HCT116 (cell line): ENCODE data around the gene PTF1A.

ENCODE experiments used
- CEBPB ChIP-seq: IDR thresholded peaks from 2 replicates; pipeline ENCODE4 v1.6.1; 2012; ENCODE audit warnings: low read depth
- CTCF ChIP-seq, 3 experiments: fragments of 200-600 bp in 1 of 3; sonication (generic) in 1 of 3; IDR thresholded peaks in 2 of 3; conservative IDR thresholded peaks in 1 of 3; 2 replicates each; pipeline ENCODE4 v1.5.1; 2012 to 2017; ENCODE audit warnings: low read depth in 2 of 3, low read length in 2 of 3, antibody characterized with exemption in 1 of 3, borderline replicate concordance in 1 of 3, control low read depth in 1 of 3, mild to moderate bottlenecking in 1 of 3, mixed read lengths in 1 of 3, mixed run types in 1 of 3, moderate library complexity in 1 of 3; ENCODE audit not compliant: insufficient read depth in 1 of 3
- POLR2A ChIP-seq: IDR thresholded peaks from 2 replicates; pipeline ENCODE4 v1.7.0; 2011; ENCODE audit warnings: borderline replicate concordance; ENCODE audit not compliant: insufficient read depth, insufficient read length; ENCODE audit errors: extremely low read depth
- SIN3A ChIP-seq: IDR thresholded peaks from 2 replicates; pipeline ENCODE4 v1.6.1; 2012; ENCODE audit warnings: low read depth
- ZBTB33 ChIP-seq: IDR thresholded peaks from 2 replicates; pipeline ENCODE4 v1.6.1; 2011; ENCODE audit warnings: mild to moderate bottlenecking, low read length, moderate library complexity; ENCODE audit not compliant: insufficient replicate concordance; ENCODE audit errors: extremely low read depth

- TF ChIP-seq CTCF (IDR thresholded peaks at IDR 0.05 in 2 of 3, conservative IDR thresholded peaks at IDR 0.05 in 1 of 3; ENCODE audit: borderline replicate concordance in 1 of 3, insufficient read depth in 1 of 3, low read depth in 2 of 3, low read length in 2 of 3): no peak
- TF ChIP-seq POLR2A: no peak
- no peak for TF ChIP-seq SIN3A
- no peak for TF ChIP-seq CEBPB
- TF ChIP-seq ZBTB33: no peak
Observed at GRCh38 chr10:23194966-23195845, 3.1 kb downstream of the PTF1A start.
